Measurements from ENCODE around the gene POM121.
"Not testable (repeated sequence)": the region's sequence is repeated elsewhere in the genome, so short reads cannot be mapped to it uniquely, and the experiment has no call there.

Gene POM121

DNA sequence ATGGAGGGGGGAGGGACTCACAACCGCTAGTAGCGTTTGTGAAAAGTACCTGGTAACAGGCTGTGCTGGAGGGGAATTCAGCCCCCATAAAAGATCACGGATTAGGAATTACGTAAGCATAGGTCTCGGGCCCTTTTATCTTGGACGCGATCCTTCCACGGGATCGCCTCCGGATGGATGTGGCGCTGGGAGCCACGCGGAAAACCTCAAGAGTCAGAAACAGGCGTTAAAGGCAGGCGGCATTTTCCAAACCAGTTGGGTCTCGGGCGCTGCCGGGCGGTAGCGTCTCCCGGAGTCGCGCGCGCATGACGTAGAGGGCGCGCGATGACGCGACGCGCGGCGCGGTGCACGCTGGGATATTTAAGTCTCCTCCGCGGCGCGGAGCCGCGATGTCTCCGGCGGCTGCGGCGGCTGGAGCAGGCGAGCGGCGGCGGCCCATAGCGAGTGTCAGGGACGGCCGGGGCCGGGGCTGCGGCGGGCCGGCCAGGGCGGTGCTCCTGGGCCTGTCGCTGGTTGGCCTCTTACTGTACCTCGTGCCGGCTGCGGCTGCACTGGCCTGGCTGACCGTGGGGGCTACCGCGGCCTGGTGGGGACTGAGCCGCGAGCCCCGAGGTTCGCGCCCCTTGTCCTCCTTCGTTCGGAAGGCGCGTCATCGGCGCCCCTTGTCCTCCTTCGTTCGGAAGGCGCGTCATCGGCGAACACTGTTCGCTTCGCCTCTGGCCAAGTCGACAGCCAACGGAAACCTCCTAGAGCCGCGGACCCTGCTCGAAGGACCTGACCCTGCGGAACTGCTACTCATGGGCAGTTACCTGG, at the start of gene POM121:
Gene POM121 (plus strand): TSS at position 363 of the 813 bp plus-strand sequence. CDS start 27 bp downstream, at position 390.
- peak; percentile 73 for DNase-seq

DNA sequence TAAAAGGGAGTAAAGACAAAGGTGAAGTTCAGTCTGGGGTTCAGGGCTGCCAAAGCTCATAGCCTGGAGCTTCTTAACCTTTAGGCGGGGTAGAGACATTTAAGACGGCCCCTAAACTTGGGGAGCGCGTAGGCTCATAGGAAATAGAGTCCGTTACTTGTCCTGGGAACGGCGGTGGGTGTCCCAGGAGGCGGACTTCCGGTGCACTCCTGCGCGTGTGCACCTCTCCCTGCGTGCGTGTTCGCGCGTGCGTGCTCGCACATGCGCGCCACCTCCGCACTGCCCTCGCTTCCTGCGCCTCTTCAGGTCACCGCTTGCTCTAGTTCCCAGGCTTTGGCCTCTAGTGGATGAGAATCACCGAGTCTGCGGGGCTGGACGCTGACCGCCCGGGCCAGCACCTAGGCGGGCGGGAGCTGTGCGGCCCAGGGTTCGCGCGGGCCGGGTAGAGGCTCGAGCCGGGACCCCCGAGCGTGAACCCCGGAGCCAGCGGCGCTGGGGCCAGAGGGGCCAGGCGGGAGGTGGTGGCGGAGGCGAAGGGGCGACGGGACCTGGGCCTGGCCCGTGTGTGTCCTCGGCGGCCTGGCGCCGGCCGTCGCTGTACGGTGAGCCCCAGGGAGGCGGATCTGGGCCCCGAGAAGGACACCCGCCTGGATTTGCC, 45.7 kb upstream of the POM121 start:
- DNase-seq: peak; percentile 98

DNA sequence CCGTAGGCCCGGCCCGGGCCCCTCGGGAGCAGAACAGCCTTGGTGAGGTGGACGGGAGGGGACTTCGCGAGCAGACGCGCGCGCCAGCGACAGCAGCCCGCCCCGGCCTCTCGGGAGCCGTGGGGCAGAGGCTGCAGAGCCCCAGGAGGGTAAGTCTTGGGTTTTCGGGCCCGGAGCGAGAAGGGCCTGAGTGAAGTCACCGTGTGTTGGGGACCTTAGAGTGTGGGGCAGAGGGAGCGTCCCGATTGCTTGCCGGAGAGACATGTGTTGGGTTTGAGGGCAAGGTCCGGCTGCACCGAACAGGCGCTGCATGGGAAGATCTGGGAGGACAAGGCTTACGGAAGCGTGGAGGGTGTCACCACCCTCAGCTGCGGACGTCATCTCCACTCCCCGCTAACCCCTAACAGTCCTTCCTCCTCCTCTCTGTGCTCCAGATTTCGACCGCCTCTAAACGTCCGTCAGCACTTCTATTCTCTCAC, 45.1 kb upstream of the POM121 start:
- peak; percentile 66 for DNase-seq

DNA sequence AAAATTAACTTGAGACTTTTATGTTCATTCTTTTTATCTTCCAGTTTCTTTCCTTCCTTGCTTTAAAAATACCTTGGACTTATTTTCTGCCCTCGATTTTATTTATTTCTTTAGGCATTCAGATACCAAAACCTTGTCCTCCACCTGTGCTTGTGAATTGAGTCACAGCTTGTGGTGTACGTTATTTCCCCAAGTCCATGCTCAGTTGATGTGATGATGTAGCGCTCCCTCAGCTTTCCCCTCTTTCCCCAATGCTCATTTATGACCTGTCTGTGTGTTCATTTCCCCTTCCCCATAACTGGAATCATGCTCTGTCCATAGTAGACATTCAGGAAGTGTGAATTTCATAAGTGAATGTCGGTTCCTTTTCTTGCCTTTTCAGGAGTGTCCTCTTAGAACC, 33.1 kb upstream of the POM121 start:
- DNase-seq: not testable (repeated sequence)

DNA sequence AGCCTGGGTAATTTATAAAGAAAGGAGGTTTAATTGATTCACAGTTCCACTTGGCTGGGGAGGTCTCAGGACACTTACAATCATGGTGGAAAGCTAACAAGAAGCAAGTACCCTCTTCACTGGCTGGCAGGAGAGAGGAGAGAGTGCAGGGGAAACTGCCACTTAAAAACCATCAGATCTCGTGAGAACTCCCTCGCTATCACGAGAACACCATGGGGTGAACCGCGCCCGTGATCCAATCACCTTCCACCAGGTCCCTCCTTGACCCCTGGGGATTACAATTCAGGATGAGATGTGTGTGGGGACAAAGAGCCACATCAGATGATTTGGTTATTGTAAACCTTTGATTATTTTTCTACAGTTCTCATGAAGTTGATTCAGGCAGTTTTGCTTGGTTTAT, 20.2 kb upstream of the POM121 start:
- DNase-seq: not testable (repeated sequence)

DNA sequence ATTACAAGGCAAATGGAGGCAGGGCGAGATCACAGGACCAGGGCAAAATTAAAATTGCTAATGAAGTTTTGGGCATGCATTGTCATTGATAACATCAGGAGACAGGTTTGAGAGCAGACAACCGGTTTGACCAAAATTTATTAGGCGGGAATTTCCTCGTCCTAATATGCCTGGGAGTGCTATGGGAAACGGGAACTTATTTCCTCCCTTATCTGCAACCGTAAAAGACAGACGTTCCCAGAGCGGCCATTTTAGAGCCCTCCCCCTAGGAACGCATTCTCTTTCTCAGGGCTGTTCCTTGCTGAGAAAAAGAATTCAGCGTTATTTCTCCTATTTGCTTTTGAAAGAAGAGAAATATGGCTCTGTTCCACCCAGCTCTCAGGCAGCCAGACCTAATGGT, 16.5 kb upstream of the POM121 start:
- DNase-seq: not testable (repeated sequence)

DNA sequence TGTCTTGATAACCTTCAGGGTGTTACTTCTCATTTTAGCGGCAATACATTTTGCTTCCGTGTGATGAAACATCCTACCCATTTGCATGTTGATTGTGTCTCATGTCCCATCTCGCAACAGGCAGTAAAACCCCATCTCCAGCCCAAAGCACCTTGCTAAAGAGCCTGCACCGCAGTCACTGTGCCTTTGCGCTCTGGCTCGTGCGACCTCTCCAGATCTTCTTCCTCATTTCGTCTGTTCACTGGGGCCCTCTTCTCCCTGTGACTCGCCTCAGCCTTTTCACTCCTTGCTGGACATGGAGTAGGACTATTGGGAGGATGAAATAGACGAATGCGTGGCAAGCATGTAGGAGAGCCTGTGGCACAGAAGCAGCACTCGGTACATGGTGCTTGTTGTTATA, 13.5 kb upstream of the POM121 start:
- DNase-seq: not testable (repeated sequence)

DNA sequence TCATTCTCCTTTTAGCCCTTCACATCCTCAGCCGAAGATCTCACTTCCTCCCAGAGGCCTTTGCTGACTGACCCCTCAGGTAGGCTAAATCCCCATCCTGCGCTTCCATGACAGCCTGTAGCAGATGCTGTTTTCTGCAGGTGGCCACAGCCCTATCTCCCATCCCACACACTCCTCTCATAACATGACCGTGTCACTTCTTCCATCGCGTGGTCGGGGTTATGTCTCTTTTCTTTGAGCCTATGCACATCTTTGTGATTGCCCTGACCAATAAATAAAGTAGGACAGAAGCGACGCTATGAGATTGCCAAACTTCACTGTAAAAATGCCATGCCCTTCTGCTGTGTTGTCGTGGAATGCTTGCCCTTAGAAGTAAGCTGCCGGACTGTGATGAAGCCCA, 11.1 kb upstream of the POM121 start:
- DNase-seq: not testable (repeated sequence)

DNA sequence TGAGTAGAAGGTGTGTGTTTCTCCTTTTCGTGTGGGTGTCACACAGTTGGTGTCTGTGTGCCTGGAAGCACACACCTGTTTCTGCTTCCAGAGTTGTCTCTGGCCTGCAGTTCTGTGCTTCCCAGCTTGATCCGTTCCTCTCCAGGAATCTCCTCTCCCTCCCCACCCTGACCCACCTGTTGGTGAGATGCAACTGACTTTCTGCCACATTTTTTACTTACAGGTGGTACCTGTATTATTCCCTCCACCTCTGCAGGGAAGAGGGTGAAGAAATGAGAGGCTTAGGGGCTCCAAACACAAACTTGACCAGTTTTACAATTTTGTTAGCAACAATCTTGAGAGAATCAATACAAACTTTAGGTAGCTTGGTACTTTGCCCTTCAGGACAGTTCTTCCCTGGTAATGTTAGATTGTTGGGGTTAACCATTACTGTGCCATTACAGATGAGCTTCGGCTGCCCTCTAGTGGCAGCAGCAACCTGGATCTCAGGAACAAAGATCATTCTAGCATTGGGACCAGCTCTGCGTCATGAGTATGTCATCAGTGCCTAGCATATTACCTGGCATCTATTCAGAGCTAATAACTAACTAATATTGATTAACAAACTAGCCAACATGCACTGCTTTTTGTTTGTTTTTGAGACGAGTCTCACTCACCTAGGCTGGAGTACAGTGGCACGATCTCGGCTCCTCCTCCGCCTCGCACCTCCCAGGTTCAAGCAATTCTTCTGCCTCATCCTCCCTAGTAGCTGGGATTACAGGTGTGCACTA, 10.0 kb upstream of the POM121 start:
- not testable (repeated sequence) for DNase-seq

DNA sequence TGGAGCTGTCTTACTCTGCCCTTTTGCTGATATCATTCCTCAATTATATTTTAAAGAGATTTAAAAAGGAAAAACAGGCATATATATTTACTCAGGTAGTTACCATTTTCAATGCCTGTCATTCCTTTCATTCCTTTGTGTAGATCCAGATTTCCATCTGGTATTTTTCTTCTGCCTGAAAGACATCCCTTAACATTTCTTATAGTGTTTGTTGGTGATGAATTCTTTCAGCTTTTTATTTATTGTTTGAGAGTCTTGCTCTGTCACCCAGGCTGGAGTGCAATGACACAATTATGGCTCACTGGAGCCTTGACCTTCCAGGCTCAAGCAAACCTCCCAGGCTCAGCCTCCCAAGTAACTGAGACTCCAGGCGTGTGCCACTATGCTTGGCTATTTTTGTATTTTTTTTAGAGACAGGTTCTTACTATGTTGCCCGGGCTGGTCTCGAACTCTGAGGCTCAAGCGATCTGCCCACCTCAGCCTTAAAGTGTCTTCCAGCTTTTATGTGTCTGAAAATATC, 5.6 kb upstream of the POM121 start:
- no peak for DNase-seq

DNA sequence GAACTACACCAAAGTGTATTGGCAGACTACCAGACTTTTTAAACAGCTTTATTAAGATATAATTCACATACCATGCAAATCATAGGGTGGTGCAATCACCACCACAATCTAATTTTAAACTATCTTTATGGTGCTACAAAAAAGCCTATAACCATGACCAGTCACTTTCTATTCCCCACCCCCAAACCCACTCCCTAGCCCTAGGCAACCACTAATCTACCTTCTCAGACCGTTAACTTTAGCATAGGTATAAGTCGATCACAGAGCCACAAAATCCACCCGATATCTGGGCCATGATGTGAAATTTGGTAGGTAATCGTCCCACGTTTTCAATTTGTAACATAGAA, 536 bp upstream of the POM121 start:
- no peak for DNase-seq

DNA sequence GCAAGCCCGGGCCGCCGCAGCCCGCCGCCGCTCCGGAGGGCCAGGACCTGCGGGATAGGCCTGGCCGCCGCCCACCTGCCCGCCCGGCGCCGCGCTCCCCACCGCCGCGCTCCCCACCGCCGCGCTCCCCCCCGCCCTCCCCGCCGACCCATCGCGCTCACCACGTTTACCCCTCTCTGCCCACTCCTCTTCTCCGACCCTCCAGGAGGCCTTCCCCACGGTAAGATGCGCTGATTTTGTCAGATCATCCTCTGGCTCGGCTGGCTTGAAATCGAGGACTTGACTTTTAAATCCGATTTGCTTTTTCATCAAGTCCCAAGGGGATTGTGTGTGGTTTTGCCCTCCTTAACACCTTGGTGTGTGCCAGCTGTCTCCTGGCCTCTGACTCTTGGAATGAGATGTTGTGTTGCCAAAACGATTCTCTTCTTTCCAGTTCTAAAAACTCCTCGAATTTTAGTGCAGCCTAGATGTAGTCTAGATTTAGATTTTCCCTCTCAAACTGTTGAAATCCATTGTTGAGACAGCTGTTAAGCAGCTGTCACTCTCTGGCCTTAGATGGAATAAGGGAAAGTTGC, 738 bp downstream of the POM121 start:
- no peak for DNase-seq

DNA sequence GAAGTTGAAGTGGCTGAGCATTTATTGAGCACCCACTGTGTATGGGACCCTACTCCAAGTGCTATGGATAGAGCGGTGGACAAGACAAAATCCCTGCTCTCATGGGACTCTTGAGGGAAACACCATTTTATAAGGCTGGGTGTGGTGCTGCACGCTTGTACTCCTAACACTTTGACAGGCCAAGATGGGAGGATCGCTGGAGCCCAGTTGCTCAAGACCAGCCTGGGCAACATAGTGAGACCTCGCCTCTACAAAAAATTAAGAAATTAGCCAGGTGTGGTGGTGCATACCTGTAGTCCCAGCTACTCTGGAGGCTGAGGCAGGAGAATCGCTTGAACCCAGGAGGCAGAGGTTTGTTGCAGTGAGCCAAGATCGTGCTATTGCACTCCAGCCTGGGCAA, 2.9 kb downstream of the POM121 start:
- not testable (repeated sequence) for DNase-seq

DNA sequence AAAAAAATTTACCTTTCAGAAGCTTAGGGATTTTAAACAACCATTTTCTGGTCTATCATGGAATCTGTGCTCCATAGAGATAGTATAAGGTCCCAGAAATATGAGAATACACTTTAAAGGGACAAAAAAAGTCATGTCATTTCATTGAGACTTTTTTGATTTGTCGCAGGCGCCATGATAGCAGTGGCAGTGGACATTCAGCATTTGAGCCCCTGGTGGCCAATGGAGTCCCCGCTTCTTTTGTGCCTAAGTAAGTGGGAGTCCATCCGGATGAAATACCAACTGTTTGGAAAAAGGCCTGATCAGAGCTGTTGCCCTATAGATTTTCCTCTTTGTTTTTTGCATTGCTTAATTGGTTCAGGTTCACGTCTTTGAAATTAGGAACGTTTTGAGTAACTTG, 3.3 kb downstream of the POM121 start:
- DNase-seq: not testable (repeated sequence)

DNA sequence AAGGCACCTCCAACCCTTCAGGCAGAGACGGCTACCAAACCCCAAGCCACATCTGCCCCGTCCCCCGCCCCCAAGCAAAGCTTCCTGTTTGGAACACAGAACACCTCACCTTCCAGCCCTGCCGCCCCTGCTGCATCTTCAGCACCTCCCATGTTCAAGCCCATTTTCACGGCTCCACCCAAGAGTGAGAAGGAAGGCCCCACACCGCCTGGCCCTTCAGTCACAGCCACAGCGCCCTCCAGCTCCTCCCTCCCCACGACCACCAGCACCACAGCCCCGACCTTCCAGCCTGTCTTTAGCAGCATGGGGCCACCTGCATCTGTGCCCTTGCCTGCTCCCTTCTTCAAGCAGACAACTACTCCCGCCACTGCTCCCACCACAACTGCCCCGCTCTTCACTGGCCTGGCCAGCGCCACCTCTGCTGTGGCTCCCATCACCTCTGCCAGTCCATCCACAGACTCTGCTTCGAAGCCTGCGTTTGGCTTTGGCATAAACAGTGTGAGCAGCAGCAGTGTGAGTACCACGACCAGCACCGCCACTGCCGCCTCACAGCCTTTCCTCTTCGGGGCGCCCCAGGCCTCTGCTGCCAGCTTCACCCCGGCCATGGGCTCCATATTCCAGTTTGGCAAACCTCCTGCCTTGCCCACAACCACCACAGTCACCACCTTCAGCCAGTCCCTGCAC, 17.3 kb downstream of the POM121 start:
- DNase-seq: not testable (repeated sequence)

DNA sequence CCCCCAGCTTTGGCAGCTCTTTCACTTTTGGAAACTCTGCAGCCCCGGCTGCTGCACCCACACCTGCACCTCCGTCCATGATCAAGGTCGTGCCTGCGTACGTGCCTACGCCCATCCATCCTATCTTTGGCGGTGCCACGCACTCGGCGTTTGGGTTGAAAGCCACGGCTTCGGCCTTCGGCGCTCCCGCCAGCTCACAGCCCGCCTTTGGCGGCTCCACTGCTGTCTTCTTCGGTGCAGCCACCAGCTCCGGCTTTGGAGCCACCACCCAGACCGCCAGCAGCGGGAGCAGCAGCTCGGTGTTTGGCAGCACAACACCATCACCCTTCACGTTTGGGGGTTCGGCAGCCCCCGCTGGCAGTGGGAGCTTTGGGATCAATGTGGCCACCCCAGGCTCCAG, 18.1 kb downstream of the POM121 start:
- not testable (repeated sequence) for DNase-seq

DNA sequence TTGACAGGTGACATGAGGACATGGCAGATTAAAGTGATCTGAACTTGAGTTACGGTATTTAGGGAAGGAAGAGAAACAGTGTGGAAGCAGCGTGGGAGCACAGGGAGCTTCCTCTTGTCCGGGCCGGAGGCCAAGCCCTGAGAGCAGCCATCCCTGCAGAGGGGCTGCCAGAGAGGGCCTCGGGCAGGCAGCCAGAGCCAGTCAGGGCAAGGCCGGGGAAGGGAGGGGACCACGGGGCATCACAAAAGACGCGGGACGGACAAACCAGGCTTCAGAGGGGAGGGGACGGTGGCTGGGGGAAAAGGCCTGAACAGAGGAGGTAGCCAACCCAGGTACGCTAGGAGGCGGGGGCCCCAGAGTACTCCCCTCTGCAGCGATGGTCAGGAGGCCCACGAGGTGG, 20.0 kb downstream of the POM121 start:
- not testable (repeated sequence) for DNase-seq

DNA sequence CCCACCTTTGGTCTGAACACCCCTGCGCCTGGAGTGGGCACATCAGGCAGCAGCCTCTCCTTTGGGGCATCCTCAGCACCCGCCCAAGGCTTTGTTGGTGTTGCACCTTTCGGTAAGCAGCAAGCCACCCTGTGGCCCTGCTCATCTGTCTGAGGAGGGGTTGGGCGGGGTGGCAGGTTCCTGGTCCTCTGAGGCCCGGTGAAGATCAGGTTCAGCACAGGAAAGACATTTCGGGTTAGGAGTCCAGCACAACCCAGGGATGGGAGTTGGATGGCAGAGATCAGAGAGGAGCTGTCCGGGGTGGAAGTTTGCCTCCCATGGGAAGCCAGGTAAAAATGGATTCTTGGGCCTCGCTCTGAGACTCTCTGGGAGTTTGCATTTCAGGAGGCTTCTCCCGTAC, 20.7 kb downstream of the POM121 start:
- not testable (repeated sequence) for DNase-seq

DNA sequence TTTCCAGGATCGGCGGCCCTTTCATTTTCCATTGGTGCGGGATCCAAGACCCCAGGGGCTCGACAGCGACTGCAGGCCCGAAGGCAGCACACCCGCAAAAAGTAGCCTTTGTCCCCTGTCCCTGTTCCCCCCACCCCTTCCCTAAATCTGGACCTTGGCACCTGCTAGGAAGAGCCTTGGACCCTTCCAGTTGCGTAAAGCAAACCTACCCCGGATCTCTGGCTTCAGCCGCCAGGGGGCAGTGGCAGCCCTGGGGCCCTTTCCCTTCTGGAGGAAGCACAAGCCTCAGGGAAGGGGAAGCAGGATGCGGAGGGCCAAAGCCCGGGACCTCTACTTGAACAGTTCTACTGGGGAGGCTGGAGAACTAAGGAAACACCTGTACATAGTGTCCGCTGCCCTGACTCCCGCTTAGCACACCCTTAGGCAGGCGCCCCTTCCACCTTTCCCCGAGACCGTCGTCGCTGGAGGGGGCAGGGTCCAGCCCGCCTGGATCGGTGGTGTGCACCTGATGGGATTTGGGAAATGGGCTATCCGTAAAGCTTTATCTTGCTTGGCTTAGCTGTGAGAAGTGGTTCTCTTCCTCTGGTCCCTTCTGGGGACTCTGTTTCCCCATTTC, 21.3 kb downstream of the POM121 start:
- DNase-seq: not testable (repeated sequence)

DNA sequence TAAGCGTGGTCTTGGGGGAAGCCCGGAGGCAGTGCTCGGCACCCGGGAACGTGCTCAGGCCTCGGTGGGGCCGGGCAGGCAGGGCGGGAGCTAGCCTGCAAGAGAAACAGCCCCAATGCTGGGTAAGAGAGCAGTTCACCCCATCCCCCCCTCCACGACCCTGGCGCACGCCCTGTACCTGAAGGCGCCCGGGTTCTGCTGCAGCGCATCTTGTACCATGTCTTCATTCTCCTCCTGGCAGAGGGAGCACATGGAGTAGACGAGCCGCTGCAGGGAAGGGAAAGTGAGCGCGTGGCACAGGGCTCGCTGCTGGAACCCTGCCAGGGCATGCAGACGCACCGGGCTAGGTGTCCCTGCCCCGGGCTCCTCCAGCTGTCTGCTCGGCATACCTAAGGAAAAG, 23.8 kb downstream of the POM121 start:
- DNase-seq: not testable (repeated sequence)

DNA sequence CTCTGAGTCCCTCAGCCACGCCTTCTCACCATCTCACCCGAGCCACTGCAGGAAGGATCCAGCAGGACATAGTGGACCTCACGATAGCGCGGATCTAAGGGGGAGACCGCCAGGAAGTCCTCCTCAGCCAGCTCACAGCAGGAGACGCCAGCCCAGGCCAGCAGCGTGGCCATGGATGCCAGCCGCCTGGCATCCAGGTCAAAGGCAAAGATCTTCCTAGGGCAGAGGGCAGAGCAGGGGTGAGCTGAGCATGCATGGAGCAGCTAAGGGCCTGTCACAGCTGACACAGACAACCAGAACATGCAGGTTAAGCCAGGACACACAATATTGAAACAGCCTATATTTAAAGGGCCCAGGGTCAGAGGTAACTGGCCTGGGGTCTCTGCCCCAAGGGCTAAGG, 24.4 kb downstream of the POM121 start:
- not testable (repeated sequence) for DNase-seq

DNA sequence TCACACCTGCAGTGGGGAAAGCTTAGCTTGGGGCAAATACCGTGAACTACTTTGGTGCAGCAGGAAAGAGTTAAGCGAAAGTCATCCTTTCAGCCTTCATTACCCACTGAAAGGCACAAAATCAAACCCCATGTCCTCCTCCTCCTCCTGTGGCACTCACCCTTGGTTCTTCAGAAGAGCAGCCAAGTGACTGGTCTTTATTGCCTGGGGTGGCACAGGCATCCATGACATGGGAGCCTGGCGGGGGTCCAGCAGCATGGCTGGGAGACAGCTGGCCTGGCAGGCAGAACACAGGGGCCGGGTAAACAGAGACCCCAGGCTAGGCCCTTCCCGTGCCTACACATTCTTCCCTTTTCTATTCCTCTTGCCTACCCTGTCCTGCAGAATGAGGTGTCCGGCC, 24.8 kb downstream of the POM121 start:
- DNase-seq: not testable (repeated sequence)

Measured in GF-D8 (cell line).